H9 (cell line): ENCODE results near the gene PICALM. TPM values are rescaled to one million over a fixed set of nuclear protein-coding genes. Genes with fewer than 3 reads are reported as not detected.

ENCODE experiments used
- DNase-seq: peaks from one replicate; pipeline ENCODE4 v3.0.0-alpha.2; 2017
- H2AFZ ChIP-seq: one replicate; pipeline ENCODE4 v1.6.1; 2013; ENCODE audit warnings: mild to moderate bottlenecking, low read length, control low read depth, moderate library complexity
- H2AK5ac ChIP-seq: 2 replicates; pipeline ENCODE4 v1.6.1; 2013; ENCODE audit warnings: low read length, control low read depth, mixed read lengths; ENCODE audit not compliant: insufficient read length
- H2BK120ac ChIP-seq: one replicate; pipeline ENCODE4 v1.6.1; 2013; ENCODE audit warnings: low read depth, mild to moderate bottlenecking, low read length, control low read depth, inconsistent platforms; ENCODE audit not compliant: poor library complexity, severe bottlenecking
- H2BK12ac ChIP-seq: 2 replicates; pipeline ENCODE4 v1.6.1; 2013; ENCODE audit warnings: low read length, control low read depth, mixed read lengths, low read depth; ENCODE audit not compliant: insufficient read length
- H2BK15ac ChIP-seq: 2 replicates; pipeline ENCODE4 v1.6.1; 2013; ENCODE audit warnings: low read depth, low read length, control low read depth
- H2BK20ac ChIP-seq: one replicate; pipeline ENCODE4 v1.6.1; 2013; ENCODE audit warnings: low read depth, mild to moderate bottlenecking, low read length, control low read depth, inconsistent platforms; ENCODE audit not compliant: poor library complexity, severe bottlenecking
- H2BK5ac ChIP-seq: 2 replicates; pipeline ENCODE4 v1.6.1; 2013; ENCODE audit warnings: low read length, control low read depth, mixed read lengths; ENCODE audit not compliant: insufficient read length
- H3K14ac ChIP-seq: 2 replicates; pipeline ENCODE4 v1.6.1; 2013; ENCODE audit warnings: low read length, control low read depth; ENCODE audit not compliant: insufficient read depth
- H3K18ac ChIP-seq: 2 replicates; pipeline ENCODE4 v1.6.1; 2013; ENCODE audit warnings: low read depth, mild to moderate bottlenecking, mixed read lengths, low read length, control low read depth; ENCODE audit not compliant: insufficient read length
- H3K23ac ChIP-seq: 2 replicates; pipeline ENCODE4 v1.6.1; 2013; ENCODE audit warnings: low read length, control low read depth, mixed read lengths, low read depth; ENCODE audit not compliant: insufficient read length
- H3K23me2 ChIP-seq: 2 replicates; pipeline ENCODE4 v1.6.1; 2013; ENCODE audit warnings: low read depth, mild to moderate bottlenecking, mixed read lengths, low read length, control low read depth; ENCODE audit not compliant: insufficient read length, poor library complexity, severe bottlenecking
- H3K27ac ChIP-seq: 2 replicates; pipeline ENCODE4 v1.5.1; 2013; ENCODE audit warnings: low read length, control low read depth, mixed read lengths, low read depth; ENCODE audit not compliant: insufficient read length
- H3K27me3 ChIP-seq: 2 replicates; pipeline ENCODE4 v1.6.1; 2013; ENCODE audit warnings: low read length, control low read depth, inconsistent platforms; ENCODE audit not compliant: insufficient read depth
- H3K4ac ChIP-seq: 2 replicates; pipeline ENCODE4 v1.6.1; 2013; ENCODE audit warnings: low read depth, mild to moderate bottlenecking, control low read depth, inconsistent platforms, low read length, moderate library complexity
- H3K4me1 ChIP-seq: 2 replicates; pipeline ENCODE4 v1.6.1; 2013; ENCODE audit warnings: low read length, control low read depth, inconsistent platforms; ENCODE audit not compliant: insufficient read depth
- H3K4me2 ChIP-seq: 2 replicates; pipeline ENCODE4 v1.6.1; 2013; ENCODE audit warnings: low read length, control low read depth, mixed read lengths; ENCODE audit not compliant: insufficient read length, insufficient read depth
- H3K56ac ChIP-seq: 2 replicates; pipeline ENCODE4 v1.6.1; 2013; ENCODE audit warnings: low read depth, mild to moderate bottlenecking, mixed read lengths, low read length, control low read depth; ENCODE audit not compliant: insufficient read length
- H3K79me1 ChIP-seq: 2 replicates; pipeline ENCODE4 v1.6.1; 2013; ENCODE audit warnings: low read depth, mild to moderate bottlenecking, moderate library complexity, low read length, control low read depth, inconsistent platforms; ENCODE audit not compliant: insufficient read depth, poor library complexity, severe bottlenecking
- H3K79me2 ChIP-seq: 2 replicates; pipeline ENCODE4 v1.6.1; 2013; ENCODE audit warnings: low read length, control low read depth, inconsistent platforms; ENCODE audit not compliant: insufficient read depth
- H3K9ac ChIP-seq: 2 replicates; pipeline ENCODE4 v1.6.1; 2013; ENCODE audit warnings: low read length, control low read depth, mixed read lengths; ENCODE audit not compliant: insufficient read length; ENCODE audit errors: extremely low read depth
- H3K9me3 ChIP-seq: one replicate; pipeline ENCODE4 v1.6.1; 2013; ENCODE audit warnings: low read depth, low read length, inconsistent platforms; ENCODE audit not compliant: control insufficient read depth
- H3T11ph ChIP-seq: one replicate; pipeline ENCODE4 v1.6.1; 2013; ENCODE audit warnings: mild to moderate bottlenecking, low read length, control low read depth, inconsistent platforms
- H4K20me1 ChIP-seq: one replicate; pipeline ENCODE4 v1.6.1; 2013; ENCODE audit not compliant: control insufficient read depth, insufficient read length, insufficient read depth
- H4K5ac ChIP-seq: 2 replicates; pipeline ENCODE4 v1.6.1; 2013; ENCODE audit warnings: low read depth, mild to moderate bottlenecking, mixed read lengths, low read length, control low read depth; ENCODE audit not compliant: insufficient read length
- H4K8ac ChIP-seq: replicated peaks from 2 replicates; pipeline ENCODE4 v1.6.1; 2013; ENCODE audit warnings: low read length, control low read depth, mixed read lengths, low read depth; ENCODE audit not compliant: insufficient read length
- H4K91ac ChIP-seq: 2 replicates; pipeline ENCODE4 v1.6.1; 2013; ENCODE audit warnings: low read depth, mild to moderate bottlenecking, moderate library complexity, mixed read lengths, low read length, control low read depth; ENCODE audit not compliant: insufficient read length
- H3K27ac Mint-ChIP-seq, 3 experiments: 2 replicates in 2 of 3; 3 replicates in 1 of 3; pipeline ENCODE4 v1.8.0; 2020 to 2021; ENCODE audit warnings: mixed read lengths in 3 of 3, mild to moderate bottlenecking in 1 of 3, moderate library complexity in 1 of 3
- H3K27me3 Mint-ChIP-seq: 2 replicates; pipeline ENCODE4 v1.8.0; 2021; ENCODE audit warnings: low read depth, mild to moderate bottlenecking, moderate library complexity, mixed read lengths
- H3K36me3 Mint-ChIP-seq, 3 experiments: 2 replicates in 2 of 3; 3 replicates in 1 of 3; pipeline ENCODE4 v1.8.0; 2020 to 2021; ENCODE audit warnings: low read depth in 3 of 3, mixed read lengths in 3 of 3; ENCODE audit not compliant: insufficient read depth in 1 of 3
- H3K4me1 Mint-ChIP-seq, 2 experiments: 2 replicates each; pipeline ENCODE4 v1.8.0; 2020; ENCODE audit warnings: mixed read lengths in 2 of 2
- H3K4me3 Mint-ChIP-seq, 2 experiments: 2 replicates in 1 of 2; 3 replicates in 1 of 2; pipeline ENCODE4 v1.8.0; 2020 to 2021; ENCODE audit warnings: mild to moderate bottlenecking in 2 of 2, mixed read lengths in 2 of 2, moderate library complexity in 1 of 2
- H3K9me3 Mint-ChIP-seq, 2 experiments: 2 replicates in 1 of 2; 3 replicates in 1 of 2; pipeline ENCODE4 v1.8.0; 2020; ENCODE audit warnings: mild to moderate bottlenecking in 2 of 2, mixed read lengths in 2 of 2, moderate library complexity in 1 of 2
- CTCF ChIP-seq: fragments of 200-600 bp; sonication (generic); conservative IDR thresholded peaks from 3 replicates; pipeline ENCODE4 v1.8.0; 2021; ENCODE audit warnings: antibody characterized with exemption, mild to moderate bottlenecking
- WGBS: extraction: QIAGEN DNeasy Blood & Tissue Kit; methylation state at CpG from one replicate; pipeline ENCODE4 v1.1.7; 2013; ENCODE audit warnings: missing lambda C conversion rate, low lambda C conversion rate, mixed read lengths; ENCODE audit not compliant: insufficient read length; ENCODE audit errors: extremely low coverage; 5-methylcytosine and 5-hydroxymethylcytosine counted together
- total RNA-seq: library from RNA; stranded (reverse); gene quantifications from 2 replicates; pipeline ENCODE4 v1.2.1, GENCODE V29; 2021

Gene PICALM
- total RNA-seq, 1 experiment from 2014 or later: 76.4 TPM

- Mint-ChIP-seq H3K4me1 (peaks cover 43 to 46% of the 10 kb centered on the region in 2 experiments), H3K27me3 (no peaks in the 10 kb centered on the region), H3K4me3 (peak overlapping the region; percentile 99 to 100), H3K36me3 (0 out of 7 replicates have a peak, but pooled peaks cover 0 to 3% (median 0%) of the 10 kb centered on the region in 3 experiments), H3K27ac (peak overlapping the region; percentile 97 to 98 (median 98)), H3K9me3 (no peaks in the 10 kb centered on the region; a peak in 1 of 5 replicates)
- Histone ChIP-seq H3K79me1 (peaks cover 7% of the 10 kb centered on the region), H2BK15ac (no peak overlapping the region), H3K56ac (no peak overlapping the region), H3K27ac (peak overlapping the region; percentile 95), H3K18ac (peak overlapping the region; percentile 92), H3K4ac (no peak overlapping the region), H2BK120ac (no peak overlapping the region), H4K20me1 (no peaks in the 10 kb centered on the region), H4K8ac (no peak overlapping the region), H4K91ac (peak overlapping the region; percentile 47), H3K14ac (peak overlapping the region; percentile 87), H3K9me3 (no peaks in the 10 kb centered on the region), H3K9ac (peak overlapping the region; percentile 94), H4K5ac (no peak overlapping the region), H3T11ph (no peak overlapping the region), H2BK12ac (no peak overlapping the region), H3K23me2 (peaks cover 6% of the 10 kb centered on the region), H3K4me2 (peak overlapping the region; percentile 87), H3K4me1 (no peaks in the 10 kb centered on the region; the same call in 1 of the 2 replicates), H2AFZ (no peak overlapping the region), H3K27me3 (no peaks in the 10 kb centered on the region), H2AK5ac (no peak overlapping the region), H3K79me2 (peaks cover 34% of the 10 kb centered on the region), H2BK5ac (peak overlapping the region; percentile 73), H3K23ac (no peak overlapping the region), H2BK20ac (no peak overlapping the region)
- DNase-seq: peak; percentile 37
- no peak for TF ChIP-seq CTCF
- WGBS: no CpG with 5 or more reads among the region's 47 CpGs
These were observed 579 bp downstream of the PICALM start for GRCh38 chr11:86068138-86068871.
